H1 (cell line): ENCODE results near the gene STX8. TPM values are rescaled to one million over a fixed set of nuclear protein-coding genes. Genes with fewer than 3 reads are reported as not detected.

Experiments used
- CTCF ChIA-PET: fragments of 300-600 bp; sonication (Branson Sonifier 250); formaldehyde crosslinking; loops from one replicate; lab custom pipeline; 2021; ENCODE audit not compliant: partially characterized antibody; lab: Charles Lee
- POLR2A ChIA-PET: fragments of 300-600 bp; sonication (Branson Sonifier 250); formaldehyde crosslinking; loops from one replicate; lab custom pipeline; 2021; ENCODE audit warnings: inconsistent platforms; ENCODE audit not compliant: partially characterized antibody; lab: Charles Lee
- DNase-seq, 2 experiments: peaks; one replicate each; pipeline versions ENCODE4 v3.0.0 to v3.0.0-alpha.2; 2010 to 2022; ENCODE audit warnings: low spot score in 2 of 2, low read depth in 1 of 2, mixed read lengths in 1 of 2
- FAIRE-seq: peaks from 2 replicates; lab custom pipeline; 2011; peaks lifted over from hg19 to GRCh38; lab: Jason Lieb, UNC
- H2AFZ ChIP-seq: 2 replicates; pipeline ENCODE4 v1.8.1; 2012; ENCODE audit warnings: low read length, inconsistent platforms
- H2AK5ac ChIP-seq: 2 replicates; pipeline ENCODE4 v1.6.1; 2013; ENCODE audit warnings: low read depth, low read length
- H2BK120ac ChIP-seq: replicated peaks from 2 replicates; pipeline ENCODE3; 2013; ENCODE audit warnings: low read depth, low read length, inconsistent platforms
- H2BK12ac ChIP-seq: 2 replicates; pipeline ENCODE4 v1.6.1; 2013; ENCODE audit warnings: low read depth, low read length
- H2BK15ac ChIP-seq: 2 replicates; pipeline ENCODE4 v1.6.1; 2013; ENCODE audit warnings: low read length
- H2BK20ac ChIP-seq: 2 replicates; pipeline ENCODE4 v1.6.1; 2013; ENCODE audit warnings: low read length
- H2BK5ac ChIP-seq: 2 replicates; pipeline ENCODE4 v1.6.1; 2013; ENCODE audit warnings: low read depth, low read length
- H3K14ac ChIP-seq: 2 replicates; pipeline ENCODE4 v1.6.1; 2013; ENCODE audit warnings: inconsistent platforms; ENCODE audit not compliant: insufficient read length
- H3K18ac ChIP-seq: 2 replicates; pipeline ENCODE4 v1.6.1; 2013; ENCODE audit warnings: low read length; ENCODE audit errors: extremely low read depth
- H3K23ac ChIP-seq: 2 replicates; pipeline ENCODE4 v1.6.1; 2013; ENCODE audit warnings: inconsistent platforms; ENCODE audit not compliant: insufficient read length
- H3K23me2 ChIP-seq: 2 replicates; pipeline ENCODE4 v1.6.1; 2013; ENCODE audit warnings: low read depth, low read length
- H3K27ac ChIP-seq: 2 replicates; pipeline ENCODE4 v1.6.1; 2011; ENCODE audit warnings: low read depth, low read length, inconsistent platforms
- H3K27me3 ChIP-seq, 4 experiments: replicated peaks in 1 of 4; 1 replicate in 1 of 4; 2 replicates in 3 of 4; pipeline versions ENCODE4 v1.6.1 to v1.8.1; 2011 to 2013; ENCODE audit warnings: low read length in 3 of 4, mild to moderate bottlenecking in 3 of 4, inconsistent platforms in 2 of 4, mixed read lengths in 2 of 4, moderate library complexity in 1 of 4; ENCODE audit not compliant: control insufficient read depth in 3 of 4, insufficient read depth in 3 of 4; ENCODE audit errors: extremely low read depth in 1 of 4
- H3K36me3 ChIP-seq, 4 experiments: 2 replicates each; pipeline versions ENCODE4 v1.6.1 to v1.8.1; 2011 to 2013; ENCODE audit warnings: mild to moderate bottlenecking in 4 of 4, low read length in 3 of 4, moderate library complexity in 2 of 4, control low read depth in 1 of 4, inconsistent platforms in 1 of 4; ENCODE audit not compliant: insufficient read depth in 4 of 4, control insufficient read depth in 2 of 4
- H3K4ac ChIP-seq: replicated peaks from 2 replicates; pipeline ENCODE3; 2013; ENCODE audit warnings: low read length, low read depth, mixed read lengths, inconsistent platforms; ENCODE audit not compliant: insufficient read length
- H3K4me1 ChIP-seq, 4 experiments: replicated peaks in 1 of 4; 1 replicate in 1 of 4; 2 replicates in 3 of 4; pipeline versions ENCODE4 v1.6.1 to v1.8.1; 2011 to 2013; ENCODE audit warnings: low read length in 3 of 4, inconsistent platforms in 2 of 4, mixed read lengths in 1 of 4; ENCODE audit not compliant: insufficient read depth in 4 of 4, control insufficient read depth in 3 of 4
- H3K4me2 ChIP-seq, 2 experiments: 2 replicates each; pipeline versions ENCODE4 v1.6.1 to v1.8.1; 2011 to 2013; ENCODE audit warnings: low read depth in 2 of 2, low read length in 2 of 2, control low read depth in 1 of 2, inconsistent platforms in 1 of 2, mild to moderate bottlenecking in 1 of 2; ENCODE audit not compliant: insufficient read depth in 1 of 2
- H3K4me3 ChIP-seq, 4 experiments: fragments of 200-600, 300-600 bp in 1 of 4; sonication (generic), shearing (Covaris generic), sonication (Bioruptor Twin) in 1 of 4; 2 replicates each; pipeline versions ENCODE4 v1.5.1 to v1.8.1; 2011 to 2016; ENCODE audit warnings: low read length in 4 of 4, low read depth in 3 of 4, control low read depth in 2 of 4, inconsistent platforms in 2 of 4, mild to moderate bottlenecking in 2 of 4, mixed read lengths in 1 of 4, moderate library complexity in 1 of 4; ENCODE audit not compliant: insufficient read depth in 2 of 4; ENCODE audit errors: extremely low read depth in 1 of 4
- H3K56ac ChIP-seq: replicated peaks from 2 replicates; pipeline ENCODE3; 2013; ENCODE audit warnings: low read depth, mild to moderate bottlenecking, mixed read lengths, low read length, inconsistent platforms; ENCODE audit not compliant: insufficient read length
- H3K79me1 ChIP-seq: 2 replicates; pipeline ENCODE4 v1.6.1; 2013; ENCODE audit warnings: low read depth, low read length, control low read depth
- H3K79me2 ChIP-seq, 2 experiments: 2 replicates each; pipeline versions ENCODE4 v1.6.1 to v1.8.1; 2012 to 2013; ENCODE audit warnings: low read length in 2 of 2, mild to moderate bottlenecking in 2 of 2, inconsistent platforms in 1 of 2; ENCODE audit not compliant: insufficient read depth in 2 of 2, control insufficient read depth in 1 of 2
- H3K9ac ChIP-seq, 4 experiments: replicated peaks in 1 of 4; 1 replicate in 1 of 4; 2 replicates in 3 of 4; pipeline versions ENCODE4 v1.6.1 to v1.8.1; 2011 to 2013; ENCODE audit warnings: low read depth in 3 of 4, low read length in 3 of 4, control low read depth in 2 of 4, mild to moderate bottlenecking in 2 of 4, moderate library complexity in 2 of 4, inconsistent platforms in 1 of 4; ENCODE audit errors: extremely low read depth in 1 of 4
- H3K9me3 ChIP-seq, 2 experiments: 2 replicates each; pipeline versions ENCODE4 v1.6.1 to v1.8.1; 2012 to 2013; ENCODE audit warnings: mild to moderate bottlenecking in 2 of 2, moderate library complexity in 2 of 2, control low read depth in 1 of 2, inconsistent platforms in 1 of 2, low read depth in 1 of 2, low read length in 1 of 2, mixed read lengths in 1 of 2; ENCODE audit not compliant: insufficient read depth in 2 of 2
- H4K20me1 ChIP-seq, 2 experiments: replicated peaks in 1 of 2; 2 replicates each; pipeline versions ENCODE3 to v1.8.1; 2011 to 2013; ENCODE audit warnings: inconsistent platforms in 2 of 2, low read length in 2 of 2, mild to moderate bottlenecking in 1 of 2; ENCODE audit not compliant: insufficient read depth in 2 of 2, control insufficient read depth in 1 of 2
- H4K5ac ChIP-seq: 2 replicates; pipeline ENCODE4 v1.6.1; 2013; ENCODE audit warnings: low read length, low read depth, mixed read lengths, inconsistent platforms; ENCODE audit not compliant: insufficient read length
- H4K8ac ChIP-seq: 2 replicates; pipeline ENCODE4 v1.8.0; 2013; ENCODE audit warnings: mild to moderate bottlenecking, moderate library complexity, low read length, inconsistent platforms; ENCODE audit not compliant: insufficient read depth; ENCODE audit errors: extremely low read depth
- H4K91ac ChIP-seq: replicated peaks from 2 replicates; pipeline ENCODE3; 2013; ENCODE audit warnings: low read length, mixed read lengths, inconsistent platforms; ENCODE audit not compliant: insufficient read length
- E2F6 ChIP-seq: IDR thresholded peaks from 2 replicates; pipeline ENCODE4 v1.6.1; 2012; ENCODE audit warnings: inconsistent platforms
- KDM5A ChIP-seq: fragments of 200-600 bp; IDR thresholded peaks from 2 replicates; pipeline ENCODE4 v1.7.1; 2012; ENCODE audit warnings: mild to moderate bottlenecking, low read length, inconsistent platforms, mixed read lengths
- SAP30 ChIP-seq: fragments of 300-600 bp; sonication (generic); IDR thresholded peaks from 2 replicates; pipeline ENCODE4 v1.7.1; 2012; ENCODE audit warnings: low read length, moderate library complexity, mild to moderate bottlenecking, inconsistent platforms; ENCODE audit not compliant: insufficient read depth, insufficient replicate concordance
- WGBS, 2 experiments: shearing (Covaris generic) in 1 of 2; methylation state at CpG; one replicate each; pipeline versions ENCODE4 v1.1.6 to v1.1.7; 2013 to 2015; ENCODE audit warnings: low lambda C conversion rate in 2 of 2, mixed read lengths in 2 of 2, inconsistent platforms in 1 of 2, low coverage in 1 of 2, missing lambda C conversion rate in 1 of 2; ENCODE audit not compliant: insufficient replicate concordance in 2 of 2, insufficient coverage in 1 of 2, insufficient read length in 1 of 2; ENCODE audit errors: extremely low coverage in 1 of 2, missing lambda C conversion rate in 1 of 2; 5-methylcytosine and 5-hydroxymethylcytosine counted together
- polyA plus RNA-seq, 7 experiments: library from polyadenylated mRNA; depleted of rRNA in 3 of 7; stranded (reverse) in 5 of 7; unstranded in 2 of 7; fragments of >200 nt in 5 of 7; fragments of 200-250 nt in 2 of 7; gene quantifications; 1 replicate in 5 of 7; 2 replicates in 1 of 7; 4 replicates in 1 of 7; pipeline versions ENCODE4 v1.2.1 to v1.2.3, GENCODE V29; 2011 to 2013; ENCODE audit warnings: missing spikeins in 2 of 7, mixed read lengths in 2 of 7
- total RNA-seq: library from RNA; stranded (reverse); fragmentation: NEBNext Ultra II Directional; extraction: Animal tissue kit (Norgen Biotek cat#: 25700); gene quantifications from 2 replicates; pipeline ENCODE4 v1.2.1, GENCODE V29; 2021

STX8 gene
- total and polyA plus RNA-seq, 2 of the 8 experiments (the other 6 are each of a cell fraction or from before 2014, with no cell fraction given) = 22.8 to 42.5 TPM

DNA sequence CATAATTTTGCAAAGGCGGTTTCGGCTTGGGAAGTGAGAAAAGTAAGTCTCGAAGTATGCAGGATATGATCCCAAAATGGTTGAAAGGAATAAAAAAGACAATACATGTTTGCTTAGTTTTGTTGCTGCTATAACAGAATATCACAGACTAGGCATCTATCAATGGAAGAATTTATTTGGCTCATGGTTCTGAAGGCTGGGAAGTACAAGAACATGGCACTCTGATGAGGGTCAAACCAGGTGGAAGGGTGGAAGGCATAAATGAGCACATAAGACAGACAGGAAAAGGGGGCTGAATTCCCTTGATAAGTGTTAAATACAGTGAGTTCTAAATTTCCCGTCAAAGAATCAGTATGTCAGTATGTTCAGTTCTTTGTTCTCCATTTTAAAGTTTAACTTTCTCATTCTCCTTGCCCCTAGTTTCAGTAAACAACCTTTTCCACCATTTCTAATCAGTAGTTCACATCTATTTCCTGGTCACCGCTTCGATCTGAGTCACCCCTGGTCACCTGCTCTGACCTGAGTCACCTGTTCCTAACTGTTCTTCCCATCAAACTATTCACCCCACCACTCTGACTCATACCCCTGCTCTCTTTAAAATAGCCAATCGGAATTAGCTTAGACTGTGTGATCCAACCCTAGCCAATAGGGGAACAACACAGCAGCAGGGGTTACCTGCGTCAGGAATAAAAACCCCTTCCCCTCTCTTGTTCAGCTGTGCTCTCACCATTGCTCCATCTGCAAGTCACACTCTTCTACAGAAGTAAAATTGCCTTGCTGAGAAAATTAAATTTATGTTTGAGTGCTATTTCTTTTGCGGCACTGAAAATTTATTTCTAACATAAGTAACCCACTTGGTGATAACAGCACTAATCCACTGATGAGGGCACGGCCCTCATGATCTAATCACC lies 240.8 kb downstream of the STX8 start:
- H4K5ac ChIP-seq = no peak overlapping the region
- no peak overlapping the region for H3K4me3 ChIP-seq
- H3K9me3 ChIP-seq = no peaks in the 10 kb centered on the region; a peak in 1 of 4 replicates
- H4K91ac ChIP-seq = no peak overlapping the region
- no peaks in the 10 kb centered on the region for H3K36me3 ChIP-seq
- H3K9ac ChIP-seq = no peak overlapping the region
- no peak overlapping the region for H2BK120ac ChIP-seq
- no peak overlapping the region for H3K4me2 ChIP-seq
- H2BK20ac ChIP-seq = no peak overlapping the region
- no peak overlapping the region for H2BK12ac ChIP-seq
- DNase-seq (no peak), FAIRE-seq (no peak)
- H3K23me2 ChIP-seq = no peaks in the 10 kb centered on the region
- no peak overlapping the region for H2AFZ ChIP-seq
- TF ChIP-seq E2F6 (no peak), KDM5A (no peak), SAP30 (no peak)
- H3K27ac ChIP-seq = no peak overlapping the region
- no peaks in the 10 kb centered on the region for H3K79me2 ChIP-seq
- H3K79me1 ChIP-seq = no peaks in the 10 kb centered on the region
- peak overlapping the region; percentile 24; the same call in 1 of the 2 replicates for H2AK5ac ChIP-seq
- H4K8ac ChIP-seq = no peak overlapping the region
- H3K4ac ChIP-seq = no peak overlapping the region
- H3K23ac ChIP-seq = no peak overlapping the region
- no peak overlapping the region for H3K18ac ChIP-seq
- H3K14ac ChIP-seq = no peak overlapping the region
- H4K20me1 ChIP-seq = no peaks in the 10 kb centered on the region
- ChIA-PET CTCF (no interaction called here), POLR2A (no interaction called here)
- H3K4me1 ChIP-seq = peaks cover 8 to 19% (median 17%) of the 10 kb centered on the region in 4 experiments
- no peak overlapping the region for H2BK5ac ChIP-seq
- no peak overlapping the region for H2BK15ac ChIP-seq
- no peak overlapping the region for H3K56ac ChIP-seq
- 83% methylated on average over 10 of the region's 10 CpGs; no CpG with 5 or more reads in 1 of the 2 experiments for WGBS, 2 experiments
- H3K27me3 ChIP-seq = no peaks in the 10 kb centered on the region; a peak in 2 of 7 replicates
